Measurements from ENCODE around the gene ZDHHC21. TPM values are rescaled to one million over a fixed set of nuclear protein-coding genes. Genes with fewer than 3 reads are reported as not detected.

Gene ZDHHC21
- total RNA-seq, 2 experiments from 2014 or later = 2.7 to 4.1 TPM

GRCh38 chr9:14640967-14641366, 52.3 kb downstream of the ZDHHC21 start:
- ATAC-seq (ENCODE audit: poor library complexity) (no peak), DNase-seq (no peak)
- Histone ChIP-seq H3K4me3 (ENCODE audit: low read length) (no peak overlapping the region), H3K27ac (ENCODE audit: low read depth in 1 of 2, low read length in 2 of 2) (no peak overlapping the region), H3K27me3 (ENCODE audit: control insufficient read depth in 1 of 2, insufficient read depth in 2 of 2, low read length in 2 of 2) (no peaks in the 10 kb centered on the region), H3K9me3 (ENCODE audit: control insufficient read depth in 1 of 2, insufficient read depth in 1 of 2, low read length in 2 of 2) (no peaks in the 10 kb centered on the region), H3K36me3 (ENCODE audit: insufficient read depth, low read length) (no peaks in the 10 kb centered on the region), H3K4me1 (ENCODE audit: insufficient read depth, low read length) (no peaks in the 10 kb centered on the region)
- H3K4me1 Mint-ChIP-seq (ENCODE audit: low read depth) = no peaks in the 10 kb centered on the region
- H3K27me3 Mint-ChIP-seq = no peaks in the 10 kb centered on the region
- peaks cover 16% of the 10 kb centered on the region for H3K36me3 Mint-ChIP-seq (ENCODE audit: low read depth)
- POLR2A ChIA-PET = no interaction called here
- H3K4me3 Mint-ChIP-seq = no peak overlapping the region
- no peak overlapping the region for H3K27ac Mint-ChIP-seq
- no peaks in the 10 kb centered on the region for H3K9me3 Mint-ChIP-seq
- intact Hi-C loops (cut with DNase I, micrococcal nuclease) = no loop called here
- TF ChIP-seq CTCF (IDR thresholded peaks at IDR 0.05) = no peak
- CTCF ChIA-PET = no interaction called here

GRCh38 chr9:14640294-14640693, 52.9 kb downstream of the ZDHHC21 start:
- Mint-ChIP-seq H3K9me3 (no peaks in the 10 kb centered on the region), H3K27ac (no peak overlapping the region), H3K4me3 (no peak overlapping the region), H3K27me3 (no peaks in the 10 kb centered on the region), H3K4me1 (ENCODE audit: low read depth) (no peaks in the 10 kb centered on the region), H3K36me3 (ENCODE audit: low read depth) (peaks cover 16% of the 10 kb centered on the region)
- ChIA-PET CTCF (no interaction called here), POLR2A (no interaction called here)
- H3K27ac ChIP-seq (ENCODE audit: low read depth in 1 of 2, low read length in 2 of 2) = no peak overlapping the region
- H3K4me1 ChIP-seq (ENCODE audit: insufficient read depth, low read length) = no peaks in the 10 kb centered on the region
- ATAC-seq (ENCODE audit: poor library complexity) (no peak), DNase-seq (no peak)
- TF ChIP-seq CTCF (IDR thresholded peaks at IDR 0.05) = no peak
- H3K9me3 ChIP-seq (ENCODE audit: control insufficient read depth in 1 of 2, insufficient read depth in 1 of 2, low read length in 2 of 2) = no peaks in the 10 kb centered on the region
- intact Hi-C loops (cut with DNase I, micrococcal nuclease) = no loop called here
- H3K27me3 ChIP-seq (ENCODE audit: control insufficient read depth in 1 of 2, insufficient read depth in 2 of 2, low read length in 2 of 2) = no peaks in the 10 kb centered on the region
- no peak overlapping the region for H3K4me3 ChIP-seq (ENCODE audit: low read length)
- no peaks in the 10 kb centered on the region for H3K36me3 ChIP-seq (ENCODE audit: insufficient read depth, low read length)

- Histone ChIP-seq H3K4me1 (ENCODE audit: insufficient read depth, low read length) (no peaks in the 10 kb centered on the region), H3K36me3 (ENCODE audit: insufficient read depth, low read length) (peaks cover 7% of the 10 kb centered on the region), H3K4me3 (ENCODE audit: low read length) (no peak overlapping the region), H3K27ac (ENCODE audit: low read depth in 1 of 2, low read length in 2 of 2) (no peak overlapping the region), H3K27me3 (ENCODE audit: control insufficient read depth in 1 of 2, insufficient read depth in 2 of 2, low read length in 2 of 2) (no peaks in the 10 kb centered on the region), H3K9me3 (ENCODE audit: control insufficient read depth in 1 of 2, insufficient read depth in 1 of 2, low read length in 2 of 2) (peaks cover 0 to 11% of the 10 kb centered on the region in 2 experiments)
- no peaks in the 10 kb centered on the region for H3K4me1 Mint-ChIP-seq (ENCODE audit: low read depth)
- H3K4me3 Mint-ChIP-seq = no peak overlapping the region
- H3K27ac Mint-ChIP-seq = no peak overlapping the region
- POLR2A ChIA-PET = no interaction called here
- ATAC-seq (ENCODE audit: poor library complexity) = no peak
- no peak for DNase-seq
- peaks cover 4% of the 10 kb centered on the region for H3K9me3 Mint-ChIP-seq
- H3K27me3 Mint-ChIP-seq = no peaks in the 10 kb centered on the region
- H3K36me3 Mint-ChIP-seq (ENCODE audit: low read depth) = peaks cover 40% of the 10 kb centered on the region
- TF ChIP-seq CTCF (IDR thresholded peaks at IDR 0.05) = no peak
- intact Hi-C loops (cut with DNase I, micrococcal nuclease) = no loop called here
- CTCF ChIA-PET = no interaction called here
These were observed 59.2 kb downstream of the ZDHHC21 start for GRCh38 chr9:14633906-14634565.

All from CD4-positive, alpha-beta T cell (primary cell).